ENCODE measurements around the gene TBC1D24.
A peak's percentile ranks its signal among the peaks of the same experiment; 100 is the strongest.
"Not testable (repeated sequence)": the region's sequence is repeated elsewhere in the genome, so short reads cannot be mapped to it uniquely, and the experiment has no call there.

Gene TBC1D24

GRCh38 chr16:2531696-2532493 is 57.0 kb downstream of the TBC1D24 start:
- peak; percentile 75 for FAIRE-seq
- DNase-seq (ENCODE audit: low spot score): peak; percentile 89

GRCh38 chr16:2532494-2533141 is 57.7 kb downstream of the TBC1D24 start:
- no peak for DNase-seq (ENCODE audit: low spot score)
- FAIRE-seq: no peak

- not testable (repeated sequence) for DNase-seq (ENCODE audit: low spot score); FAIRE-seq
Observed at GRCh38 chr16:2533142-2533755, 58.3 kb downstream of the TBC1D24 start.

GRCh38 chr16:2533912-2534311 is 59.0 kb downstream of the TBC1D24 start:
- FAIRE-seq (no peak), DNase-seq (ENCODE audit: low spot score) (no peak)

- FAIRE-seq: not testable (repeated sequence)
Observed at GRCh38 chr16:2534335-2534734, 59.4 kb downstream of the TBC1D24 start.

GRCh38 chr16:2535625-2536013 is 60.7 kb downstream of the TBC1D24 start:
- no peak for DNase-seq (ENCODE audit: low spot score)
- no peak for FAIRE-seq

More at GRCh38 chr16:2534335-2534734, 59.4 kb downstream of the TBC1D24 start:
- DNase-seq (ENCODE audit: low spot score): not testable (repeated sequence)

- FAIRE-seq: no peak
- peak; percentile 82 for DNase-seq (ENCODE audit: low spot score)
Observed at GRCh38 chr16:2537451-2538379, 62.8 kb downstream of the TBC1D24 start, which contains the start of gene PDPK1. Gene PDPK1, plus strand, starts transcription at chr16:2538021. Its CDS starts 92 bp downstream, at chr16:2538113.

GRCh38 chr16:2539192-2539844 is 64.4 kb downstream of the TBC1D24 start:
- FAIRE-seq; DNase-seq (ENCODE audit: low spot score): not testable (repeated sequence)

GRCh38 chr16:2539845-2540458 is 65.0 kb downstream of the TBC1D24 start:
- not testable (repeated sequence) for FAIRE-seq

GRCh38 chr16:2540912-2541311 is 66.0 kb downstream of the TBC1D24 start:
- not testable (repeated sequence) for DNase-seq (ENCODE audit: low spot score); FAIRE-seq

More at GRCh38 chr16:2539845-2540458, 65.0 kb downstream of the TBC1D24 start:
- not testable (repeated sequence) for DNase-seq (ENCODE audit: low spot score)

GRCh38 chr16:2541409-2541808 is 66.5 kb downstream of the TBC1D24 start:
- DNase-seq (ENCODE audit: low spot score); FAIRE-seq: not testable (repeated sequence)

GRCh38 chr16:2543771-2544170 is 68.8 kb downstream of the TBC1D24 start:
- DNase-seq (ENCODE audit: low spot score); FAIRE-seq: not testable (repeated sequence)

- not testable (repeated sequence) for DNase-seq (ENCODE audit: low spot score); FAIRE-seq
Observed at GRCh38 chr16:2550283-2550878, 75.5 kb downstream of the TBC1D24 start.

- FAIRE-seq; DNase-seq (ENCODE audit: low spot score): not testable (repeated sequence)
Observed at GRCh38 chr16:2551420-2551889, 76.5 kb downstream of the TBC1D24 start.

- DNase-seq (ENCODE audit: low spot score); FAIRE-seq: not testable (repeated sequence)
Observed at GRCh38 chr16:2554709-2555425, 79.9 kb downstream of the TBC1D24 start.

Data from RCC 7860 (cell line).